PC-9 (cell line): ENCODE results near the gene ADAMTS15.

Experiments used
- EZH2 ChIP-seq: fragments of 200-600 bp; sonication (generic); IDR thresholded peaks from 2 replicates; pipeline ENCODE4 v1.8.0; 2017; ENCODE audit warnings: antibody characterized with exemption, low read depth
- TF ChIP-seq, protein P1 (sequence below): fragments of 200-600 bp; sonication (generic); conservative IDR thresholded peaks from 2 replicates; pipeline ENCODE4 v1.6.1; 2017; ENCODE audit warnings: mixed run types, antibody characterized with exemption, mild to moderate bottlenecking, moderate library complexity

- no peak for TF ChIP-seq EZH2
- TF ChIP-seq, protein P1, sequence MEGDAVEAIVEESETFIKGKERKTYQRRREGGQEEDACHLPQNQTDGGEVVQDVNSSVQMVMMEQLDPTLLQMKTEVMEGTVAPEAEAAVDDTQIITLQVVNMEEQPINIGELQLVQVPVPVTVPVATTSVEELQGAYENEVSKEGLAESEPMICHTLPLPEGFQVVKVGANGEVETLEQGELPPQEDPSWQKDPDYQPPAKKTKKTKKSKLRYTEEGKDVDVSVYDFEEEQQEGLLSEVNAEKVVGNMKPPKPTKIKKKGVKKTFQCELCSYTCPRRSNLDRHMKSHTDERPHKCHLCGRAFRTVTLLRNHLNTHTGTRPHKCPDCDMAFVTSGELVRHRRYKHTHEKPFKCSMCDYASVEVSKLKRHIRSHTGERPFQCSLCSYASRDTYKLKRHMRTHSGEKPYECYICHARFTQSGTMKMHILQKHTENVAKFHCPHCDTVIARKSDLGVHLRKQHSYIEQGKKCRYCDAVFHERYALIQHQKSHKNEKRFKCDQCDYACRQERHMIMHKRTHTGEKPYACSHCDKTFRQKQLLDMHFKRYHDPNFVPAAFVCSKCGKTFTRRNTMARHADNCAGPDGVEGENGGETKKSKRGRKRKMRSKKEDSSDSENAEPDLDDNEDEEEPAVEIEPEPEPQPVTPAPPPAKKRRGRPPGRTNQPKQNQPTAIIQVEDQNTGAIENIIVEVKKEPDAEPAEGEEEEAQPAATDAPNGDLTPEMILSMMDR, result no peak
Measured at GRCh38 chr11:130449996-130450769, 1.7 kb downstream of the ADAMTS15 start.
